ENCODE results near the gene PRAMEF5. TPM values are rescaled to one million over a fixed set of nuclear protein-coding genes. Genes with fewer than 3 reads are reported as not detected.
"Not testable (repeated sequence)": the region's sequence is repeated elsewhere in the genome, so short reads cannot be mapped to it uniquely, and the experiment has no call there.

The PRAMEF5 gene
- total RNA-seq, 1 experiment from 2014 or later = not detected

- H3K4me2 ChIP-seq (ENCODE audit: insufficient read depth, insufficient read length, low read length); H3K18ac ChIP-seq (ENCODE audit: insufficient read length, low read depth, low read length); H3K27ac ChIP-seq (ENCODE audit: insufficient read length, low read depth, low read length); H3T11ph ChIP-seq (ENCODE audit: low read length); H4K8ac ChIP-seq (replicated peaks; ENCODE audit: insufficient read length, low read depth, low read length); H4K91ac ChIP-seq (ENCODE audit: insufficient read length, low read depth, low read length); H3K9ac ChIP-seq (ENCODE audit: extremely low read depth, insufficient read length, low read length); H4K20me1 ChIP-seq (ENCODE audit: control insufficient read depth, insufficient read depth, insufficient read length); H2AK5ac ChIP-seq (ENCODE audit: insufficient read length, low read length); H3K27me3 ChIP-seq (ENCODE audit: insufficient read depth, low read length); H3K79me2 ChIP-seq (ENCODE audit: insufficient read depth, low read length); H2BK15ac ChIP-seq (ENCODE audit: low read depth, low read length); H3K79me1 ChIP-seq (ENCODE audit: insufficient read depth, low read depth, low read length, poor library complexity, severe bottlenecking); H3K14ac ChIP-seq (ENCODE audit: insufficient read depth, low read length); H3K4ac ChIP-seq (ENCODE audit: low read depth, low read length); H2BK12ac ChIP-seq (ENCODE audit: insufficient read length, low read depth, low read length); H4K5ac ChIP-seq (ENCODE audit: insufficient read length, low read depth, low read length); H3K4me1 ChIP-seq (ENCODE audit: insufficient read depth, low read length); H2AFZ ChIP-seq (ENCODE audit: low read length); H2BK20ac ChIP-seq (ENCODE audit: low read depth, low read length, poor library complexity, severe bottlenecking); H3K27me3 Mint-ChIP-seq (ENCODE audit: low read depth); H3K23ac ChIP-seq (ENCODE audit: insufficient read length, low read depth, low read length); H2BK120ac ChIP-seq (ENCODE audit: low read depth, low read length, poor library complexity, severe bottlenecking); DNase-seq; H2BK5ac ChIP-seq (ENCODE audit: insufficient read length, low read length); H3K23me2 ChIP-seq (ENCODE audit: insufficient read length, low read depth, low read length, poor library complexity, severe bottlenecking); H3K56ac ChIP-seq (ENCODE audit: insufficient read length, low read depth, low read length); H3K4me3 Mint-ChIP-seq; H3K27ac Mint-ChIP-seq; H3K4me1 Mint-ChIP-seq: not testable (repeated sequence)
- H3K36me3 Mint-ChIP-seq (ENCODE audit: insufficient read depth in 1 of 3, low read depth in 3 of 3) = peaks cover 12 to 34% (median 16%) of the 10 kb centered on the region in 3 experiments; a peak in 6 of 7 replicates
- H3K9me3 Mint-ChIP-seq = peaks cover 50 to 52% of the 10 kb centered on the region in 2 experiments
- no CpG with 5 or more reads among the region's 2 CpGs for WGBS (ENCODE audit: extremely low coverage, insufficient read length, low lambda C conversion rate)
- H3K9me3 ChIP-seq (ENCODE audit: control insufficient read depth, low read depth, low read length) = peaks cover 53% of the 10 kb centered on the region
These were observed 7.5 kb upstream of the PRAMEF5 start for GRCh38 chr1:13246554-13246871.

DNA sequence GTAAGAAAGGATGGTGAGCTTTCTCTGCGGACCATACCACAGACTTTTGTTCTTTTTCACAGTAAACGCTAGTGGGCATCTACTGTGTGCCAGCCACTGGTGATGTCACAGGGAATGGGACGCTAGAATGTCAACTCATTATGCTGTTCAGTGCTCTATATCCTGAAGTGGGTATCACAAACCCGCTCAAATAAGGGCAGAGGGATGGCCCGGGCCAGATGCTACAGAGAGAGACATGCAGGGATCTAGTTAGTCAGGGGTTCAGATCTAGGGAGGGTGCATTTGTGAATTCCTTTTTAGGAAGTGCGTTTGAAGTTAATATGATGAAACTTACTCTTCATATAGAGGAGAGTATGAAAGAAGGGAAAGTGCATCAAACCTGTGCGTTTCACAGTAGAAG lies 6.9 kb upstream of the PRAMEF5 start:
- not testable (repeated sequence) for H3K56ac ChIP-seq (ENCODE audit: insufficient read length, low read depth, low read length); H3K79me2 ChIP-seq (ENCODE audit: insufficient read depth, low read length); H2AFZ ChIP-seq (ENCODE audit: low read length); H4K5ac ChIP-seq (ENCODE audit: insufficient read length, low read depth, low read length); H3K23ac ChIP-seq (ENCODE audit: insufficient read length, low read depth, low read length); H3K4me1 Mint-ChIP-seq; H3K27ac ChIP-seq (ENCODE audit: insufficient read length, low read depth, low read length); H3K4me1 ChIP-seq (ENCODE audit: insufficient read depth, low read length); H2BK5ac ChIP-seq (ENCODE audit: insufficient read length, low read length); DNase-seq; H3K27ac Mint-ChIP-seq; H2BK120ac ChIP-seq (ENCODE audit: low read depth, low read length, poor library complexity, severe bottlenecking); H2BK12ac ChIP-seq (ENCODE audit: insufficient read length, low read depth, low read length); H2BK20ac ChIP-seq (ENCODE audit: low read depth, low read length, poor library complexity, severe bottlenecking); H4K8ac ChIP-seq (replicated peaks; ENCODE audit: insufficient read length, low read depth, low read length); H3T11ph ChIP-seq (ENCODE audit: low read length); H2BK15ac ChIP-seq (ENCODE audit: low read depth, low read length); H3K27me3 ChIP-seq (ENCODE audit: insufficient read depth, low read length); H3K18ac ChIP-seq (ENCODE audit: insufficient read length, low read depth, low read length); H3K4ac ChIP-seq (ENCODE audit: low read depth, low read length); H3K14ac ChIP-seq (ENCODE audit: insufficient read depth, low read length); H3K9ac ChIP-seq (ENCODE audit: extremely low read depth, insufficient read length, low read length); H3K23me2 ChIP-seq (ENCODE audit: insufficient read length, low read depth, low read length, poor library complexity, severe bottlenecking); H3K27me3 Mint-ChIP-seq (ENCODE audit: low read depth); H4K91ac ChIP-seq (ENCODE audit: insufficient read length, low read depth, low read length); H3K79me1 ChIP-seq (ENCODE audit: insufficient read depth, low read depth, low read length, poor library complexity, severe bottlenecking); H3K4me2 ChIP-seq (ENCODE audit: insufficient read depth, insufficient read length, low read length); H3K4me3 Mint-ChIP-seq; H4K20me1 ChIP-seq (ENCODE audit: control insufficient read depth, insufficient read depth, insufficient read length); H2AK5ac ChIP-seq (ENCODE audit: insufficient read length, low read length)
- peaks cover 12 to 31% (median 16%) of the 10 kb centered on the region in 3 experiments; a peak in 6 of 7 replicates for H3K36me3 Mint-ChIP-seq (ENCODE audit: insufficient read depth in 1 of 3, low read depth in 3 of 3)
- peaks cover 47% of the 10 kb centered on the region for H3K9me3 ChIP-seq (ENCODE audit: control insufficient read depth, low read depth, low read length)
- peaks cover 45 to 46% of the 10 kb centered on the region in 2 experiments for H3K9me3 Mint-ChIP-seq
- no CpG with 5 or more reads among the region's 7 CpGs for WGBS (ENCODE audit: extremely low coverage, insufficient read length, low lambda C conversion rate)
